GM15510 (cell line): ENCODE measurements around the gene NFATC2.

Experiments used
- POLR2A ChIP-seq: IDR thresholded peaks from 3 replicates; pipeline ENCODE4 v1.6.1; 2011; ENCODE audit warnings: borderline replicate concordance; ENCODE audit not compliant: insufficient read length; ENCODE audit errors: extremely low read depth

NFATC2 gene

DNA sequence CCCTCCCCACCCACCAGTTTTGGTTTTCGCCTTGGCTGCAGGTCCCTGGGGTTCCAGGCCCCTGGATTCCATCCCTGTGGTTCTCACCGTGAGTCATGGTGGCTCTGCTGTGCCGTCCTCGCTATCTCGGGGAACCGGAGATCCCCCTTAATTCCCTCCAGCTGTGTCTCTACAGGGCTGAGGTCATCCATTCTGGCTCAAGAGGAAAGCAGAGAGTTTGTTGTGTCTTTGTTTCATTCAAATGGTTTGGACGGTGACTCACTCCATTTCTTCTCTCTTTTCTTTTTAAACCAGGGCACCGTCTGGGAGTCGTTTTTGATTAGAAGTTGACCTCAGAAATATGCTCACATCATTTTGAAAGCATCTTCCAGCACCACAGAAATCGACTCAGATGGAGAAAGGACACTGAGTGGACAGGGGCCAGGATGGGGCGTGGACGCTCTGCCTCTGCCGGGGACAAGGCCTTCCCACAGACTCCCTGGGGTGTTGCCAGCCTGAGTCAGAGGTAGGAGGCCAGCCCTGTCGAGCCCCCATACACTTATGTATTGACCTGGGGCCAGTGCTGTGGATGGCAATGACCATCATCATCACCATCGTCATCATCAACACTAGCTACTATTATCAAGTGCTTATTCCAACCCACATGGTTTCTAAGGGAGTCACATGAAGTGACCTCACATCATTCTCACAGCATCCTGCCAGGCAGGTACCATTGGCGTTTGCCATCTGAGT lies 176.2 kb downstream of the NFATC2 start:
- no peak for TF ChIP-seq POLR2A

DNA sequence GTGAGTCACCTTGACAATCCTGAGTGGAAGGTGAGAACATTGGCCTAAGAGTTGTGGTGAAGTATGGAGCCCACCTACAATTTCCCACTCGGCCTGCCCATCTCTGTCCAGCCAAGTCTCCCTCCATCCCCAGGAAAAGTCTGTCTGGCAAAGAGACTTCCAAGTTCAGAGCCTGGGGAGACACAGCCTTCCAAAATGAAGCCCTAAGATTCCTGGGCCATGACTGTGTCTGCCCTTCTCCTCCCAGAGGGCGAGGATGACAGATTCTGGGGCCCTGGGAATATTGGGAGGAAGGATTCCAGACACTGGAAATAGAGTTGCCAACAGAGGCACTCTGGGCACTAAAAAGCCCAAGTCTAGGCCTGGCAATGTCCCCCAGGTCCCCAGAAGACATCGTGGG lies 176.8 kb downstream of the NFATC2 start:
- TF ChIP-seq POLR2A: no peak

DNA sequence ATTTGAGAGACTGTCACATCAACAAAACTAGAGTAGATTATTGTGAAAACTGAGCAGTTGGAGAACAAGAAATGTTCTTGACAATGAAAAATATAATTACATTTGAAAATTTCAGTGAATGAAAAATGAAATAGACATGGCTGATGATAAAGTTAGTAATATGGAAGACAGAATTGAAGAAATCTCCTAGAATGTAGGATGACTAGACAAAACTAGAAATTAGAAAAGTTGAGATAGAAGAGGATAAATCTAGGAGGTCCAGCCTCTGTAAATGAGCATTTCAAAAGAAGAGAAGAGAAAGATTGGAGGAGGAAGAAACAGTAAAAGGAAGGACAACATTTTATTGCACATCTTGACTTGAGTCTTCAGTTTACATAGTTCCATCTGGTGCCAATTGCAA lies 178.7 kb downstream of the NFATC2 start:
- no peak for TF ChIP-seq POLR2A

DNA sequence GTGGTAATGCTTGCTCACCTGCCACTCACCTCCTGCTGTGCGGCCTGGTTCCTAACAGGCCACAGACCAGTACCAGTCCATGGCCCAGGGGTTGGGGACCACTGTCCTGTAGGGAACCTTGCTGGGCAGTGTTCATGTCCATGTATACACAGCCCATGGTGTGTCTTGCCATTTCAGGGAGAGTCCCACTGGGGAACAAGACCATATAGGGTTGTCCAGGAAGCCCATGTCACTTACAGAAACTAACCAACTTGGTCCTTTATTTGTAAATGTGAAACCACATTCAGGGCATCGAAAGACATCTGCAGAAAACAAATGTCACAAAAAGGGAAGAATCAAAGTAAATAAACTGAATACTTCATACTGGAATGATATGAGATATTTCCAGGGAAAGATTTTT lies 179.1 kb downstream of the NFATC2 start:
- no peak for TF ChIP-seq POLR2A

DNA sequence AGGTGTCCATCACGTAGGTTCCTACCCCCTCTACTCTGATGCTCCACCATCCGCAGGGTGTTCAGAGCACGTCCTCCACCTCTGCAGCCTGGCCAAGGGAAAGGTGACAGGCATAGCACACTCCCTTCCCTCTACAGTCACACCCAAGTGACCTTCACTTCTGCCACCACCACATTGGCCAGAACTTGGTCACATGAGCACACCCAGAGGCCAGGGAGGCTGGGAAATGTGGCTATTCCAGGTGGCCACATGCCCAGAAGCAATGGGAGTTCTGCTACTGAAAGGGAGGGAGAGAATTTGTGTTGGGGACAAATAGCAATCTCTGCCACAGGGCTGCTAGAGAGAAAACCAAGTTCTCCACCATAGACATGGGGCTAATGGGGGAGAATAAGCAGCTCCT lies 180.3 kb downstream of the NFATC2 start:
- TF ChIP-seq POLR2A: no peak

DNA sequence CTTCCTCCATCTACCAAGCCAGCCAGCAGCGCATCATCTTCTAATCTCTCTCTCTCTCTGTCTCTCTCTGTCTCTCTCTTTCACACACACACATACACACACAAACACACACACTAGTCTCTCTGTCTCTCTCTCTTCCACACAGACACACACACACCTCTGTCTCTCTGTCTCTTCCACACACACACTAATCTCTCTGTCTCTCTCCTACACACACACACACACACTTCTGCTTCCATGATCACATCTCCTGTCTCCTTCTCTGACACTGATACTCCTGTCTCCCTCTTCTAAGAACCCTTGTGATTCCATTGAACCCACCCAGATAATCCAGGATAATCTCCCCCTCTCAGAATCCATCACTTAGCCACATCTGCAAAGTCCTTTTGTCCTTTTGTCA lies 181.3 kb downstream of the NFATC2 start:
- TF ChIP-seq POLR2A: no peak

DNA sequence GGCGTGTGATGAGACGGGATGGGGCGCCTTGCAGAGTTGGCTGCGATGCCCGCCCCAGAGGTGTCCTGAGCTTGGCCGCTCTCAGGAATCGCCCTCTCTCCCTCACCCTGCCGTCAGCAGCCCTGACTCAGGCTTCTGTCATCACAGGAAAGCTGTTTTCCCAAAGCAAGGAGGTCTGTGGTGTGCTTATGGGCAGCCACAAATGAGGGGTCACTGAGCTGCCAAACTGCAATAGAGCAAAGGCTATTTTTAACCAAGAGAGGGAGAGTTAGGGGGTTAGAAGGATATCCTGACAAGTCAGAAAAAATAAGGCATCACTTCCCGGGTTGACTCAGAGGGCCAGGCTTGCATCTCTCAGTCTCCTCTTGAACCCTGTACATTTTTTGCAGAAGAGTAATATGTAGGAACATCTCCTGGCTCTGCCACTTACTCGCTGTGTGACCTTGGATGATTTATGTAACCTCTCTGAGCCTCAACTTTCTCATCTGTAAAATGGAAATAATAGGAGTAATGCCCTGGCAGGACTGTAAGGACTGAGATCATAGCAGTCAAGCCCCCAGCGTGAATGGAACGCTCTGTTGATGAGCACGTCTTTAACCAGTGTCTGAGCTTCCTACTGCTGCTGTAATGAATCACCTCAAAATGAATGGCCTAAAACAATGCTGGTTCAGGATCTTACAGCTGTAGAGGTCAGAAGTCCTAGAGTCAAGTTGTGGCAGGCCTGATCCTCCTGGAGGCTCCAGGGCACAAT lies 181.9 kb downstream of the NFATC2 start:
- TF ChIP-seq POLR2A: no peak

DNA sequence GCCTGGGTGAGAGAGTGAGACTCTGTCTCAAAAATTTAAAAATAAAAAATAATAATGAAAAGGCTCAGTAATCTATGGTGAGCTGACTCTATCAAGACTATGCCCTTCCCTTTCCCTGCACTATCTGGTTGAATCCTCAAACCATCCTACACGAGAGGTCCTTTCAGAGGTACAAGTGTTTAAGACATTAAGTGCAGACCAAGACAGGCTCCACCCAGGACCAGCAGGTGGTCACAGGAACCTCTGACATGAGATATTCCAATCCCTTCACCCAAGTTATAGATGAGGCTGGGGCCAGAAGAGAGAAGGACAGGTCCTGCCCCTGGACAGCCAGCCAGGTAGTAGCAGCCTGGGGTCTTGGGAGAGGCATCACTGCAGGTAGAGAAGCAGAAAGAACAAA lies 182.6 kb downstream of the NFATC2 start:
- no peak for TF ChIP-seq POLR2A

DNA sequence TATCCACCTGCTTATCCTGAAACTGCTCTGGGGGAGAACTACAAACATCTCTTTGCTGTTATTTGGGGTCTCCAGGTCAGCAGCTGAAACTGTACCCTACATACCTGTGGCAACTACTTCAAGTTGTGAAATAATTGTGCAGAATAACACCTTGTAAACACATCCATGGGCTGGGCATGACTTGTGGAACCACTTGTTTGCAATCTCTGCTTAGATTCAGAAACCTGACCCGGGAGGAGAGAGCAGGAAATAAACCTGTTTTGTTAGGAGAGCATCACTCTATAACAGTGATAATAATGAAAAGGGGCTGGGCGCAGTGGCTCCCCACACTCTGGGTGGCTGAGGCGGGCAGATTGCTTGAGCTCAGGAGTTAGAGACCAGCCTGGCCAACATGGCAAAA lies 183.1 kb downstream of the NFATC2 start:
- no peak for TF ChIP-seq POLR2A

DNA sequence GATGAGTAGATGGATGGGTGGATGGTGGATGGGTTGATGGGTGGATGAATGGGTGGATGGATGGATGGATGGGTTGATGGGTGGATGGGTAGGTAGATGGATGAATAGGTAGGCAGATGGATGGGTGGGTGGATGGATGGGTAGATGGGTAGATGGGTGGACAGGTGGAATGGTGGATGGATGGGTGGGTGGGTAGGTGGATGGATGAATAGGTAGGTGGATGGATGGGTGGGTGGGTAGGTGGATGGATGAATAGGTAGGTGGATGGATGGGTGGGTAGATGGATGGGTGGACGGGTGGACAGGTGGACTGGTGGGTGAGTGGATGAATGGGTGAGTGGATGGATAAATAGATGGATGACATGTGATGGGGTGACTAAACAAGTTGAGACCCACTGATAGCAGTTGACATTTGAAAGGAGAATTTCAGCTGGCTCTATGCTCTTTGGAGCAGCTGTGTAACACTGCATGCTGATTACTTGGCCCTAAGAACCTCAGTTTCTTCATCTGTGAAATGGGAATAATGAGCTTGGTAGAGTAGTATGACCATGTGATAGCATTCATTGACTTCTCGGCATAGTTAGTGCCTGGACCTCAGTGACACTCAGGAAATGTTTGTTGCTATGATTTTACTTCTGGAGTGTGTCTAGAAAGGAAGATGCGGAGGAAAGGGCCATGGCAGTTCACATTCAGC lies 184.3 kb downstream of the NFATC2 start:
- TF ChIP-seq POLR2A: no peak

DNA sequence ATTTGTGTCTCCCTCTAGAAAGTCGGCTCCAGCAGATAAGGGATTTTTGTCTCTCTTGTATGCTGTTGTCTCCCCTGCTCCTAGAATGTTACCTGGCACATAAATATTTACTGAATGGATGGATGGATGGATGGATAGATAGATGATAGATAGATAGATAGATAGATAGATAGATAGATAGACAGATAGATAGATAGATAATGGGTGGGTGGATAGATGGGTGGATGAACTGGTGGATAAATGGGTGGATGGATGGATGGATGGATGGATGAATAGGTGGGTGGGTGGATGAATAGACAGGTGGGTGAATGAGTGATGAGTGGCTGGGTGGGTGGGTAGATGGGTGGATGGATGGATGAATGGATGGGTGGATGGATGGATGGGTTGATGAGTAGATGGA lies 185.0 kb downstream of the NFATC2 start:
- TF ChIP-seq POLR2A: no peak

DNA sequence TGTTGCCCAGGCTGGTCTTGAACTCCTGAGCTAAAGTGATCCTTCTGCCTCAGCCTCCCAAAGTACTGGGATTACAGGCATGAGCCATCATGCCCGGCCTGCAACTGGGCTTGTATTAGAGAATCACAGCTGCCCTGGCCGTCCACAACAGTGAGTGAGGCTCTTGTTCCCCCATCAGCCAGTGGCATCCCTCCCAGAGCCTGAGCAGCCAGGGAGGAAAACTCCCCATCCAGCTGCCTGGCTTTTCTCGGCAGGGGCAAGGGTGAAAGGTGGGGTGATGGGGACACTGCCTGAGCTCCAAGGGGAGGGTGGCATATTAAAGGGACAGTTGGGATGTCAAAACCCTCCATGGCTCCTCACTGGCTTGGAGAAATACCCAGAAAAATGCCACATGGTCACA lies 185.6 kb downstream of the NFATC2 start:
- TF ChIP-seq POLR2A: no peak

DNA sequence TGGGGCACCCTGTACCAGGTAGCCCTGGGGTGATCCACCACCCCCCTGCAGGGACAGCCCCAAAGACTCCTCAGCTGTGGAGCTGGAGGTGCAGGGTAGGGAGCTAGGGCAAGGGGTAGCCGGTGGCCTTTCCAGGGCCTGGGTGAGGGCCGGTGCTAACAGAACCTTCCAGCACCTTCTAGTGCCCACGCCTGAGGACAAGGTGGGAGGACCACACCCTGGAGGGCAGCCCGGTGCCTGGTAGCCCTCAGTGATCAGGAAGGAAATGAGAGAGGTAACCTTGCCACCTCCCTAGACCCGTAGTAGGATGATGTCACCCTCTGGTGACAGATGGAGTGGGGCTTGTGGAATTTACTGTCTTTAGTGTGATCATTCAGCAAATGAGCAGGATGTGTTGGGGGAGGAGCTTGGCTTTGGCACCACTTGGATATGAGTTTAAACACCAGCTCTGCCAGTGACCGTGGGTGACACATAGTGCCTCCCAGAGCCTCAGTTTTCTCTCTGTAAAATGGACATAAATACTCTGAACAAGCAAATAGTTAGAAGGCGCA lies 187.7 kb downstream of the NFATC2 start:
- no peak for TF ChIP-seq POLR2A

DNA sequence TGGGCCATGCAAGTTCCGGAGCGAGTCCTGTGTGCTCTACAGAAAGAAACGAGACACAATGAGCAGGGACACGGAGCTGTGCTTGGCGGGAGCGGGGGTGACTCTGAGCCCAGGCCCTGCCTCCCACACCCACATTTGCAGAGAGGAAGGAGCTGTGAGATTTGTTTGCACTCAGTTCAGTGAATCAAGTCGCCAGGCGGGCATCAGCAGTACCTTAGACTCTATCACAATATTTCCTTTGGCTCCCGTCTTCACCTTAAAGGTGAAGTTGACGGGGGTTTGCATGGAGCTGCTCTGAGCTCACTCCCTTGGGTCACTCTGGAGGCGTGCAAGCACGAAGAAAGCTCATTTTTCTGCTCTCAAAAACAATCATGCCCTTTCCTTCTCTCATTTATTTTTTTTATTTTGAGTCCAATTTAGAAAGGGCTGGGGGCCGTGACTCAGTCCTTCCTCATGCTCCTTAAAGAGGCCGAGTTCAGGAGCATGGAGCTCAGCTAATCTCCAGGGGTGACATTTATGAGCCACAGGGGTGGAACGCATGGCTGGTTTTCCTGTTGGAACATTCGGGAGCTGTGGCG lies 188.2 kb downstream of the NFATC2 start:
- no peak for TF ChIP-seq POLR2A

DNA sequence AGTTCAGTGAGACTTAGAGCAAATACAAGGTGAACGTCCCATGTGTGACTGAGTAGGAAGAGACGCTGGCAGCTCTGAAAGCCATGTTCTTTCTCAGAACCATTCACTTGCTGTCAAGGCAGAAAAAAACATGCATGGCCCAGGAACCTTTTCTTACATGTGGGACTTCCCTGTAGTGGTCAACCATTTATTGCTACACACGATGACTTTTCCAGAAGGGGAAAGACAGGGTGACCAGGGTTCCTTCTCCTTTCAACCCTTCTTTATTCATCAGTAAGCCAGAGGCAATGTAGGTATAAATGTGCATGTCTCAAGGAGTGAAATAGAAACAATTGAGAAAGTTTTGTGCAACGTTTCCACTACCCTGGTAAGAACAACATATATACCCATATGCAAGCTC lies 189.0 kb downstream of the NFATC2 start:
- no peak for TF ChIP-seq POLR2A
